ENCODE measurements around the gene SPECC1.
"Not testable (repeated sequence)": the region's sequence is repeated elsewhere in the genome, so short reads cannot be mapped to it uniquely, and the experiment has no call there.

SPECC1 gene

DNA sequence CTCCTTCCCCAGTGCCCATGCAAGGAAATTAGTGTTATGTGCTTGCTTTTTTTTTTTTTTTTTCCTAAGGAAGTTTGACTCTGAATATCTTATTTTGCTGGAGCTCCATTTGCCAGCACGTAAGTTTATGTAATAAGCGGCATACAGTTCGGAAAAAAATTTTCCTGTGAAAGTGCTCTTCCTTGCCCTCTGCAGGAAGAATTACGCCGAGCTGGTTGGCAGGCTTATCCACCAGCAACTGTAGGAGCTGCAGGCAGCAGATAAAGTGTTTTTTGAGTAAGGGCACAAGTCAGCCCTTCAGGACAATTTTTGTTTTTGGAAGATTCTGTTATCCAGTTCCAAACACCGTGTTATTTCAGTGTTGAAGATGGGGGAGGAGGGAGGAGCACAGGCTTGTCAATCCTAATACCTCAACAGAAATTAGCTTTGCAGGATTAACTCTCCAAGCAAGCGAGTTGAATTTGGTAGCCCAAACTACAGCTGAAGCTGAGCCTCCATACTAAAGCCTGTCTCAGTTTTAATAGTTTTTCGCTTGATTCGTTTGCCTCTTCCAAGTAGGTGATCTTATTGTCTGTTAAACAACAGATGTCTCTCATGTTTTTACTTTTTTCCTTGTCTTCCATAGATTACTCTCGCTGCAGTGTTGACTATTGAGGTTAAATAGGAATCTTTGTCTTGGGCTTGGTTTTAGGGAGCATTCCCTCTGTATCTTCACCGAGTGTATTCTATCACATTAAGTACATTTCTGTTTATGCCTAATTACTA lies 1.1 kb downstream of the SPECC1 start:
- DNase-seq: no peak

DNA sequence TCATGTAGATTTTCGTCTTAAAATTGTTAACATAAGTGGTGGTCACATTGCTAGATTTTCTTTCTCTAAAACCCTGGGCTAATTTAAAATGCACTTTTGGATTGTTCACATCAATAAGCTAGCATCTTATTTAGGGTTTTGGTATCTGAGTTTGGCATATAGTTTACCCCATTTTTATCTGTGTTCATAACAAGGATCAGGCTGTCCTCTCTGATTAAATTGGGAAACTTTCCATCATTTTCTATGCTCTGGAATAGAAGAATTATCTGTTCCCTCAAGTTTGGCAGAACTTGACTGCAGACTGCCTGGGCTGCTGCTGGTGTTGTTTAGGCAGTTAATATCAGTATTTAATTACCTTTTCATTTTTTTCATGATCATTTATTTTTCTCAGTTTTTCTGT lies 1.8 kb downstream of the SPECC1 start:
- no peak for DNase-seq

DNA sequence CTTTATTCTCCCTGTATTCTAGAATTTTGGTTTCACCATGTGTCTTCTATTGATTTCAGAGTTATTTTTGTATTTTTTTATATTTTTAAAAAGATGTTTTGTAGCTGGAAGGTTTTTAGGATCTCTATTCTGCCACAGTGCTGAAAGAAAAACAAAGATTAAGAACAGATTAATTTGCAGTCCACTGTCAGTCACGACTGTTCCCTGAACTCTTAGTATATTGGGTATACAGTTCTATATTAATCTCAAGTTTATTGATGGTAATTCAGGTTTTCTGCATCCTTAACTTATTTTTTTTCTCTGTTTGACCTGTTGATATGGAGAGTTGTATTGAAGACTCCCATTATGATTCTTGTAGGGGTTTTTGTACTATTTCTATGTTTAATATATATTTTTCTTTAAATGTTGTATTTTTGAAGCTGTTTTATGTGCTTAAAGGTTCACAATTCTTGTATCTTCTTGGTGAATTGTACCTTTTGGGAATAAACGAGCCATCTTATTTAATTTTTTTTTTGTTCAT lies 2.9 kb downstream of the SPECC1 start:
- DNase-seq: no peak

DNA sequence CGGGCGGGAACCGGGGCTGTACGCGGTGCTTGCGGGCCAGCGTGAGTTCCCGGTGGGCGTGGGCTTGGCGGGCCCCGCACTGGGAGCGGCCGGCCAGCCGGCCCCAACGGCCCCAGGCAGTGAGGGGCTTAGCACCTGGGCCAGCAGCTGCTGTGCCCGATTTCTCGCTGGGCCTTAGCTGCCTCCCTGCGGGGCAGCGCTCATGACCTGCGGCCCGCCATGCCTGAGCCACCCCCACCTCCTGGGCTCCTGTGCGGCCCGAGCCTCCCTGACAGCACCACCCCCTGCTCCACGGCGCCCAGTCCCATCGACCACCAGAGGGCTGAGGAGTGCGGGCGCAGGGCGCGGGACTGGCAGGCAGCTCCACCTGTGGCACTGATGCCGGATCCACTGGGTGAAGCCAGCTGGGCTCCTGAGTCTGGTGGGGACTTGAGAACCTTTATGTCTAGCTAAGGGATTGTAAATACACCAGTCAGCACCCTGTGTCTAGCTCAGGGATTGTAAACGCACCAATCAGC lies 7.4 kb downstream of the SPECC1 start:
- not testable (repeated sequence) for DNase-seq

DNA sequence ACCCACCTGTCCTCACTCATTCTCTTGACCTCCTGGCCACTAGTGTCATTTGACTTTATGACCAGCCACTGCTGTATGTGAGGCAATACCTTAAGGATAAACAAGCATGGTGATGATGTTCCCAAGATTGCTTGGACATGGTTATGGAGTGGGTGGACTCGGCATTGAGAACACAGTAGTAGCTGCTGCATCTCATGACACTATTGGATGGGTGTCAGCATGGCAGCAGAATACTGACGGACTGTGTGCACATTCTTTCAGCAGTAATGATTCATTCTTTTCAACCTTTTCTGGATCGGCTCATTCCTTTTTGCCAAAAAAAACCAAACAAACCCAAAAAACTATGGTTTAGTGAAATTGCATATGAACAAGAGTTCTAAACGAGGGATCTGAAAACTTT lies 13.5 kb downstream of the SPECC1 start:
- no peak for DNase-seq

DNA sequence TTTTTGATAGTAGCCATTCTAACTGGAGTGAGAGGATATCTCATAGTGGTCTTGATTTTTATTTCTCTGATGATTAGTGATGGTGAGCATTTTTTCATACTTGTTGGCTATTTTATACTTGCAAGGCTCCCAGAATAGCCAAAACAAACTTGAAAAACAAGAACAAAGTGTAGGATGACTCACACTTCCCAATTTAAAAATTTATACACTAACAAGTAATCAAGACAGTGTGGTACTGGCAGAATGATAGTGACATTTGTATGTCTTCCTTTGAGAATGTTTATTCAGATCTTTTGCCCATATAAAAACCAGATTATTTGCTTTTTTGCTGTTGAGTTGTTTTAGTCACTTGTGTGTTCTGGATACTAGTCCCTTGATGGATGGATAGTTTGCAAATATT lies 17.8 kb downstream of the SPECC1 start:
- no peak for DNase-seq

DNA sequence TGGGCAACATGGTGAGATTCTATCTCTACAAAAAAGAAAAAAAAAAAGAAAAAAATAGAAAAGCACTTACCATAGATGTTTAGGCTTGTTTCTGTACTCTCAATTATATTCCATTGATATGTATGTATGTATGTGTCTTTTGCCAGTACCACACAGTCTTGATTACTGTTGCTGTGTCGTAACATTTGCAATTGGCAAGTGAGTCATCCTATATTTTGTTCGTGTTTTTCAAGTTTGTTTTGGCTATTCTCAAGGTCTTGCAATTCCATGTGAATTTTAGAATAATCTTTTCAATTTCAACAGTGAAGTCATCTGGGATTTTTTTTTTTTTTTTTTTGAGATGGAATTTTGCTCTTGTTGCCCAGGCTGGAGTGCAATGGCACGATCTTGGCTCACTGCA lies 19.3 kb downstream of the SPECC1 start:
- no peak for DNase-seq

DNA sequence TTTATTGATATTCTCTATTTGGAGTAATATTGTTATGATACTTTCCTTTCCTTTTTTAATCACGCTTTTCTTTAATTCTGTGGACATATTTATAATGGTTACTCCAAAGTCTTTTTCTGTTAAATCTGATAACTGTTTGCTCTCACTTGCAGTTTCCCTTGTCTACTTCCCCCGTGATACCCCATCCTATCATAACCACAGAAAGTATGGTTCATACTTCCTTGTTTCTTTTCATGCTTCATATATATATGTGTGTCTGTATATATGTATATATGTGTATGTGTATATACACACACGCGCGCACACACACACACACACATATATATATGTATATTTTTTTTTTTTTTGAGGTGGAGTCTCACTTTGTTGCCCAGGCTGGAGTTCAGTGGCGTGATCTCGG lies 23.5 kb downstream of the SPECC1 start:
- DNase-seq: no peak

DNA sequence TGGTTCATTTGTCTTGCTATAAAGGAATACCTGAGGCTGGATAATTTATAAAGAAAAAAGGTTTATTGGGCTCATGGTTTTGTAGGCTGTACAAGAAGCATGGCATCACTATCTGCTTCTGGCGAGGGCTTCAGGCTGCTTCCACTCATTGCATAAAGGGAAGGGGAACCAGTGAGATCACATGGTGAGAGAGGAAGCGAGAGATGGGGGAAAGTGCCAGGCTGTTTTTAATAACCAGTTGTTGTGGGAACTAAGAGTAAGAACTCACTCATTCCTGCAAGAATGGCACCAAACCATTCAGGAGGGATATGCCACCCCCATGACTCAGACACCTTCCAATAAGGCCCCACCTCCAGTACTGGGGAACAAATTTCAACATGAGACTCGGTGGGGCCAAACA lies 24.3 kb downstream of the SPECC1 start:
- DNase-seq: no peak

DNA sequence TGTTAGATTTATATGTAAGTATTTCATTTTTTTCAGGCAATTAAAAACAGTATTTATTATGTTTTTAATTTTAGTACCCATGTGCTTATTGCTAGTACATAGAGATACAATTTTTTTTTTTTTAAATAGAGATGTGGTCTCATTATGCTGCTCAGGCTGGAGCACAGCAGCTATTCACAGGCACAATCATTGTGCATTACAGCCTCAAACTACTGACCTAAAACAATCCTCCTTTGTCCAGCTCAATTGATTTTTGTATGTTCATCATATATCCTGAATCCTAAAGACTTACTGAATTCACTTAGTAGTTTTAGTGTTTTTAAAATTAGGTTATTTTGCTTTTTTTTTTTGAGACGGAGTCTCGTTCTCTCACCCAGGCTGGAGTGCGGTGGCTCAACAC lies 26.3 kb downstream of the SPECC1 start:
- DNase-seq: no peak

DNA sequence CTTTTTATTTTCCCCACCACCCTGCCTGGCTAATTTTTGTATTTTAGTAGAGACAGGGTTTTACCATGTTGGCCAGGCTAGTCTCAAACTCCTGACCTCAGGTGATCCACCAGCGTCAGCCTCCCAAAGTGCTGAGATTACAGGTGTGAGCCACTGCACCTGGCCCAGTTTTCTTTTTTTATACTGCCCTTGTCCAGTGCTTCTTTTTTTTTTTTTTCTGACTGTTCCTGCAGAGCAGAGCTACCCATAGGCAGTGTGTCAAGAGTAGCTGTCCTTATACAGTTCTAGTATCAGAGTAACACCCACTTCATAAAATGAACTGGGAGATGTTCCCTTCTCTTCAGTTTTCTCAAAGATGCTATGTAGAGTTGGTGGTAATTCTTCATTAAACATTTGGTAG lies 28.1 kb downstream of the SPECC1 start:
- DNase-seq: not testable (repeated sequence)

DNA sequence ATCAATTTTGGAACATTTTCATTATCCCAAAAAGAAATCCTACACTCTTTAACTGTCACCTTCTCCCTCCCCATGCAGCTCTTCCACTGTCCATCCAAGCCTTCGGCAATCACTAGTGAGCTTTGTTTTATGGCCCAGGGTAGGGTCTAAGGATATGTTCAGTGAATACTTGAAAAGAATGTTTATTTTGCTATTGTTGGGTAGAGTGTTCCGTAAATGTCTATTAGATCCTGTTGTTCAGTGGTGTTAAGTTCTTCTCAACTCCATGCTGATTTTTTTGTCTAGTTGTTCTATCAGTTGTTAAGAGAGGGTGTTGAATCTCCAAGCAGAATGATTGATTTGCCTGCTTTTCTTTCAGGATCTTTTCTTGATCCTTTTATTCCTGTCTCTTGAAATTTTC lies 29.9 kb downstream of the SPECC1 start:
- no peak for DNase-seq

DNA sequence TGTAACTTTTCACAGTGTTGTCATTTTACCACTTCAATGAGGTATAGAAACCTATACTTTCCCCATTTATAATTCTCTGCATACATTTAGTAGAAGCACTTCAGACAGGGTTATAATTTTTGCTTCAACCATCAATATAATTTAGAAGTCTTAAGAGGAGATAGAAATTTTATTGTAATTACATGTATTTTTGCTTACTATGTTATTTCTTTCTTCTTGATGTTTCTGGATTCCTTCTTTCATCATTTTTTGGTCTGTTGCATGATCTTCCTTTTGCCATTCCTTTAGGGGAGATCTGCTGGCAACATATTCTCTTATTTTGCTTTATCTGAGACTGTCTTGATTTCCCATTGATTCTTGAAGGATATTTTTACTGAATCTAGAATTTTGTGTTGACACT lies 31.1 kb downstream of the SPECC1 start:
- DNase-seq: no peak

DNA sequence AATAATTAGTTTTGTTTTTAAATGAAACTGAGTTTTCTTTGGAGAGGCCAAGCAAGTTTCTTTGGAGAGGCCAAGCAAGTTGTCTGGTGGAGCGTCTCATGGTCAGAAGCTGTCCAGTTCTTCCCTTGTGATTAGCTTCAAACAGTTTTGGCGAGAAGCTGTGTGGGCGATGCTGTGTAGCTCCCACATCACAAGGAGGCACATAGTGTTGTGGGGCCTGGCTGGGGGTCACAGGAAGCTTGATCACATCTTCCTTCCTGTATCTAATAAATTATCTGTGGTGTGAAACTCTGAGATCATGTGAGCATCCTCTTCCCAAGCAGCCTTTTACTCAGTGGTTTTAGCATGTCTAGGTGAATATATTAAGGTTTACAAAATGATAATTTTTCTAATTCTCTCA lies 33.9 kb downstream of the SPECC1 start:
- no peak for DNase-seq

DNA sequence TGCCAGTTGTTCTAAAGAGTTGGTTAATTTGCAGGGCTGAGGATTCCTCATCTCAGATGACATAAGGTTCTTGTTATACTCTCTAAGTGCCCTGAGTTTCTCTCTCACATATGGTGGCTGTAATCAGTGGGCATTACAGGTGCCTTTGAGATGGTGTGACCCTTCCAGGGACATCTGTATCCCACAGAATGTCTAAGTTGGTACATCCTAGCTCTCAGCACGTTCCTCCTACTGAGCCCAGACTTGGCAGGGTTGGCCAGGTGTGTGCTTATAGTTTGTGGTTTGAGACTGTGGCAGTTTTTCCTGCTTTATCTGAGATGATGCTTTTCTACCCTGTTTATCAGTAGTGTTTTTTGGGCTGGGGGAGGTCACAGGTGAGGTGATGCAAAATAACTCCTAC lies 36.3 kb downstream of the SPECC1 start:
- DNase-seq: no peak

DNA sequence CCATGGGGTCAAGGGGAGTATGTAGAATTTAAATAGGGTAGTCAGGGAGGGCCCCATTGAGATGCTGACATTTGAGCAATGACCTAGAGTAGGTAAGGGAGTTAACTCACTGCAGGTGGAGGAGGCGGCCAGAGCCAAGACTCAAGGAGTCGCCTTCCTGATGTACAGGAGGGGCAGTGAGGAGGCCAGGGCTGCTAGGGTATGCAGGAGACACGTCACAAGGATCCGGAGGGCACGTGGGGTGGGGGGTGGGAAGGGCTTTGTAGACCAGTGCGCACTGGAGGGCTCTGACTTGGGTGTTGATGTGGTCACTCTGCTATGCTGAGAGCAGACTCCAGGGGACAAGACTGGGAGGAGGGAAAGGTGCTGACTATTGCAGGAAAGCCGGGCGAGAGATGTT lies 37.5 kb downstream of the SPECC1 start:
- DNase-seq: no peak

DNA sequence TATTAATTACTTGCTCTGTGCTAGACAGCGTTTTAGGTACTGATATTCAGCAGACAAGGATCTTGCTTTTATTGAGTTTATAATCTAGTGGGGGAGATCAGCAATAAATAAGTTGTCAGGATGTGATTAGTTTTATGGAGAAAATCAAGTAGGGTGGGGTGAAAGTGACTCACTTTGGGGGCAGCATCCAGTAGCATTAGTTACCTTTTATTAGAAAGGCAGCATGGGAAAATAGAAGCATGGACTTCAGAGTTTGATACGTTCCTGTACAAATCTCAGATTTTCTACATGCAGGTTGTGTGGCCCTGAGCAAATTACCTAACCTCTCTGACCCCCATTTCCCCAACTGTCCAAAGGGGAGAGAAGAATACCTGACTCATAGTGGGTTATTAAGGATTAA lies 42.5 kb downstream of the SPECC1 start:
- DNase-seq: no peak

DNA sequence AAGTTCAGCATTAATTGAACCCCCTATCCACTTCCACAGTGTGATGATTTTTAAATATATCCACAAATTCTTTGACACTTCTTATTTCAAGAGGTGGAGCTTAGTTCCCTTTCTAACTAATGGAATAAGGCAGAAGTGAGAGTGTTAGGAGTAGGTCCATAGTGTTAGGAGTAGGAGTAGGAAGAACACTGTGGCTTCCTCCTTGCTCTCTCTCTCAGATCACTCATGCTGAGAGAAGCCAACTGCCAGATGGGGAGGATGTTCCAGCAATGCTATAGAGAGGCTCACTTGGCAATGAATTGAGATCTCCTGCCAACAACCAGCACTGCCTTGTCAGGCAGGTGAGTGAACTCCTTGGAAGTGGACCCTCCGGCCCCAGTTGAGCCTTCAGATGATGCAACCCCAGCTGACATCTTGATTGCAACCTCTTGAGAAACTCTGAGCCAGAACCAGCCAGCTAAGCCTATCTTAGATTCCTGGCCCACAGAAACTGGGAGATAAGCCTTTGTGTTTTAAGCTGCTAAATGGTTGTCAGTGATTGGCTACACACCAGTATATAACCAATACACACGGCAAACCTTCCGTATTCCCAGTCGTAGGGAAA lies 44.3 kb downstream of the SPECC1 start:
- no peak for DNase-seq

DNA sequence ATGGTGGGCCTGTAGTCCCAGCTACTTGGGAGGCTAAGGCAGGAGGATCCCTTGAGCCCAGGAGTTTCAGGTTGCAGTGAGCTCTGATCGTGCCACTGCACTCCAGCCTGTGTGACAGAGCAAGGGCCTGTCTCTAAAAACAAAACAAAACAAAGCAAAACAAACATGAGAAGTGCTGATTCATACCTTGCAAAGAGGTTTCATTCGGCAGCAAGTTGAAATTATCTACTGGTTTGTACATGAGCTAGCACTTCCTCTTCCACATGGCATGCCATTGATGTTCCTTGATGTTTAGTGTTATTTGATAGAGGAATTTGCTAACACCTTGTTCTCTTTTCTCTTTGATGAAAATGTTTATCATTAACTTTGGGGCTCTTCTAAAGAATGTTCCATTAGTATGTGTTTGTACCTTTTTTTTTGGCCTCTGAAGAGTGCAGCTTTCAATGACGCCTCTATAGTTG lies 50.6 kb downstream of the SPECC1 start:
- no peak for DNase-seq

DNA sequence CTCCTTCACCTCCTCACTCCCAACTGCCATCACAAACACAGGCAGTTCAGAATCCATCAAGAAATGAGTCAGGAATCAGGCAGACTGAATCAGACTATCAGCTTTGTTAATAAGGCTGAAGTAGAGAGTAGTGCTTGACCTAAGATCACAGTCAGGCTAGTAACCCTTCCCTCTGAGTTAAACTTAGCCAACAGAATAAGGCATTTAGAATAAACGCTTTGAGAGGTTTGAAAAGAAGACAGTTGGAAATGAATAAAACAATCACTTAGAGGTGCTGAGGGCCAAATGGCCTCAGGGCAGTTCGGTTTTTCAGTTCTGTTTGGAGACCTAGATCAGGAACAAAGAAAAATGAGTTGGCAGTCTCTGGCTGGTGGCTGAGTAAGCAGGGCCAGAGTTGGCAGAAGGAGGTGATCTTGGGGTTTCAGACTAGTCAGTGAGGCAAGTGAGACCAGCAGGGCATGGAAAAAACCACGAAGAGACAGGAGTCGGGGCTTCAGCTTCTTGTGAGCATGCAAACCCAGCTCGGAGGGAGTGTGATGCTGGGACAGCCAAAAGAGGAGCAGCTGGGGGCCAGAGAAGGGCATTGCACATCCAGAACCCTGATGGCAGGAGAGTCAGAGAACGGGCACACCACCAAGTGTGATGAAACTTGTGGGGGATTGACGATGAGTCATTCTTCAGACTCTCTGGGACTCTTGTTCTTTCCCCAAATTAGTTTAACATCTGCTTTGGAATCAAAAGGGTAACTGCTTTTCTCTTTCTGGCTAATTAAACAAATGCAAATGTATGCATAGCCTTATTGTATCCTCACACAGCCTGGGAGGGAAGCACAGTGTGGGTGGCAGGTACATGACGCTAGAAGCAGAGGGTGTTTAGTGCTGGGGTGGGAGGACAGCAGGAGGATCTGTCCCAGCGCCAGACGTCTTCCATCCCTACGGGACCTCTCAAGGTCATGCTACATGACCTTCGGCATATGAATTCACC lies 54.8 kb downstream of the SPECC1 start:
- no peak for DNase-seq

DNA sequence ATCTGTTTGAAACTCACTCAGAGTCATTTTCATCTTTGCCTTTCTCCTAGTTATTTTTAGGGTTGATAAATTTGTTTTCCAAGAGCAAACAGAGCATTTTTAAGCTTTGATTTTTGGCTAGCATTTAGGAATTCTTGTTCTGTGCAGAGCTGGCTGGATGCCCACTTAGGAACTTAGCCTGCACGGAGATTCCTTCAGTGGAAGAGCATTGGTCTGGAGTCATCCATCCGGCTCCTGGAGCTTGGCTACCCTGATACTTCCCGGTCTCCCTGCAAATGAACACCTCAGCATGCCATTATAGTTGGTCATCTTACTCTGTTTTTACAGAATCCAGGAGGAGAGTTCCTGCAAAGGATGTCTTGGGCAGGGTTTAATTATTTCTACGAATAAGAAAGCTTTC lies 57.1 kb downstream of the SPECC1 start:
- no peak for DNase-seq

DNA sequence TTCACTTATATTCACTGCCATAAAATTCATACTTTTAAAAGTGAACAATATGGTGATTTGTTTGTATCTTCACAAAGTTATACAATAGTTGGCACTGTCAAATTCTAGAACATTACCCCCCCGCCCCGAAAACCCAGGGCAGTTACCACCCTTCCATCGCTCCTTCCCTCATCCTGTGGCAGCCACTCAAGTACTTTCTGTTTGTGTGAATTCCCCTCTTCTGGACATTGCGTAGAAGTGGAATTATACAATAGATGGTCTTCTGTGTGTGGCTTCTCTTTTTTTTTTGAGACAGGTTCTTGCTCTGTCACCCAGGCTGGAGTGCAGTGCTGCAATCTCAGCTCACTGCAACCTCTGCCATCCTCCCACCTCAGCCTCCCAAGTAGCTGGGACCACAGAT lies 58.6 kb downstream of the SPECC1 start:
- no peak for DNase-seq

DNA sequence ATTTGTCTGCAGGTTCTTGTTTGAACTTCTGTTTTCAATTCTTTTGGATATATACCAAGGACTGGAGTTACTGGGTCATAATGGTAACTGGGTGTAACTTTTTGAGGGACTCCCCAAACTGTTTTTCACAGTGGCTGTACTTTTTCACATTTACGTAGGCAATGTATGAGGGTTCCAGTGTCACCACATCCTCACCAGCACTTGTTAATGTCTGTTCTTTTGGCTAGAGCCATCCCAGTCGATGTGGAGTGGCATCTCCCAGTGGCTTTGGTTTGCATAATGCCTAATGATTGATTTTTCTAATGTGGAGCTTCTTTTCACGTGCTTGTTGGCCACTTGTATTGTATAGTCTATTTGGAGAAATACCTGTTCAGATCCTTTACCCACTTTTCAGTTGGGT lies 59.3 kb downstream of the SPECC1 start:
- DNase-seq: no peak

All from NCI-H1048 (cell line).